GM21381 (cell line): ENCODE results near the gene CACNG7.
"Not testable (repeated sequence)": the region's sequence is repeated elsewhere in the genome, so short reads cannot be mapped to it uniquely, and the experiment has no call there.

ENCODE experiments used
- ATAC-seq: cut with Tn5 transposase; IDR thresholded peaks from one replicate; pipeline ENCODE4 v1.9.1; 2021; ENCODE audit warnings: mild to moderate bottlenecking, moderate library complexity; ENCODE audit not compliant: unreplicated experiment

Gene CACNG7

DNA sequence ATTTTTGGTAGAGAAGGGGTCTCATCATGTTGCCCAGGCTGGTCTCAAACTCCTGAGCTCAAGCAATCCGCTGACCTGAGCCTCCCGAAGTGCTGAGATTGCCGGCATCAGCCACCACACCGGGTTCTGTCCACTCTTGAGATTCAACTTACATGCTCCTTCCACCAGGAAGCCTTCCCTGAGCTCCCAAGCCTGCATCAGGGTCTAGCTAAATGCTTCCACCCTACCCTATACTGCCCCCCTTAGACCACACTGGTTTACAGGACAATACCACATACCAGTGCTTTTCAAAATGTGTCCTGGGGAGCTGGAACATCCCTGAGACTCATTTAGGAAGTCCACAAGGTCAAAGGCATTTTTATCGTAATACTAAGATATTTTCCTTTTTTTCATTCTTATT lies 38.5 kb downstream of the CACNG7 start:
- ATAC-seq: no peak

DNA sequence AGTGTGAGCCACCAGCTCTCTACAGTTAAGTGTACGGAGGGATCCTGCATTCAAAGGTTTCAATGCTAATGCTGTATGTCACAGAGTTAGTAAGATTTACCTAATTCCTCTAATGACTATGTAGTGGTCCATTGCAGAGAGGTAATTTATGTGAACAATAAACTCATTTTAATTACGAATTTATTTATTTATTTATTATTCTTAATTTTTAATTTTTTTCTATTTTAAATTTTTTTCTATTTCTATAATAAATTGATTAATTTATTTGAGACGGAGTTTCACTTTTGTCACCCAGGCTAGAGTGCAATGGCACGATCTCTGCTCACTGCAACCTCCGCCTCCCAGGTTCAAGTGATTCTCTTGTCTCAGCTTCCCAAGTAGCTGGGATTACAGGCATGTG lies 39.5 kb downstream of the CACNG7 start:
- not testable (repeated sequence) for ATAC-seq

DNA sequence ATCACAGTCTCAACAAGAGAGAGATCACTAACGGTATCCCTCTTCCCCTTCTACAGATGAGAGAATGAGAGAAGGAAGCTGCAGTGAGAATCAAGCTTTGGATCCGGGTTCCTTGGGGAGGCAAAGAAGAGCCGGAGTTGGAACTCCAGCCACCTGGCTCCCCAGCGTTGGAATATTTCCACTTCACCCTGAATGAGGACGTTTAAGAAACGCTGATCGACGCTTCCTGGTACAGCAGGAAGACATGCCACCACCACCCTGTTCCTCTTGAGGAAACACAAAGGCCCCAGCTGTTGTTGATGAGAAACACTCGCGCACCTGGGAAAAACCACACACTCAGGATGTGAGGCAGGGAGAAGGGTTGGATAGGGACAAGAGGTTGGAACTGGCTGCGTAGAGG lies 42.4 kb downstream of the CACNG7 start:
- no peak for ATAC-seq

DNA sequence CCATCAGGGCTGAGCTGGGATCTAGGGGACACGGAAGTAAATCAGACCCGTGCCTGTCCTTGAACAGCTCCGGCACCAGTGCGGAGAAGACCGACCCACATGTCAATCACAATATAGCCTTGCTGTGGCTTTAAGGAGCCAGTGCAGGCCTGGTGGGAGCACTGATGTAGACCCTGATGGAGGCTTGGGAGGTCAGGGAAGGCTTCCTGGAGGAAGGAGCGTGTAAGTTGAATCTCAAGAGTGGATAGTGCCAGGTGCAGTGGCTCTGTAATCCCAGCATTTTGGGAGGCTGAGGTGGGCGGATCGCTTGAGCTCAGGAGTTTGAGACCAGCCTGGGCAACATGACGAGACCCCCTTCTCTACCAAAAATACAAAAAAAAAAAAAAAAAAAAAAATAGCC lies 42.9 kb downstream of the CACNG7 start:
- no peak for ATAC-seq

DNA sequence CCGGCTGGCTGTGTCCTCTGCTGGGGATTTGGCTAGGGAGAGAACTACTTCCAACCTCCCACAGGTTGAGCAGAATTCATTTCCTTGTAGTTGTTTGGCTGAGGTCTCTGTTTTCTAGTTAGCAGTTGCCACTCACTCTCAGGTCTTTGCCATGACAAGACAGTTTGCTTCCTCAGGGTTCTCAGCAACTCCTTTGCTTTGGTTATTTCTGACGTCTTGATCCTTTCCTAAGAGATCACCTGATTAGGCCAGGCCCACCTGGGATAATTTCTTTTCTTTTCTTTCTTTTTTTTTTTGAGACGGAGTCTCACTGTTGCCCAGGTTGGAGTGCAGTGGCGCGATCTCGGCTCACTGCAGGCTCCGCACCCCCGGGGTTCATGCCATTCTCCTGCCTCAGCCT lies 44.3 kb downstream of the CACNG7 start:
- no peak for ATAC-seq

DNA sequence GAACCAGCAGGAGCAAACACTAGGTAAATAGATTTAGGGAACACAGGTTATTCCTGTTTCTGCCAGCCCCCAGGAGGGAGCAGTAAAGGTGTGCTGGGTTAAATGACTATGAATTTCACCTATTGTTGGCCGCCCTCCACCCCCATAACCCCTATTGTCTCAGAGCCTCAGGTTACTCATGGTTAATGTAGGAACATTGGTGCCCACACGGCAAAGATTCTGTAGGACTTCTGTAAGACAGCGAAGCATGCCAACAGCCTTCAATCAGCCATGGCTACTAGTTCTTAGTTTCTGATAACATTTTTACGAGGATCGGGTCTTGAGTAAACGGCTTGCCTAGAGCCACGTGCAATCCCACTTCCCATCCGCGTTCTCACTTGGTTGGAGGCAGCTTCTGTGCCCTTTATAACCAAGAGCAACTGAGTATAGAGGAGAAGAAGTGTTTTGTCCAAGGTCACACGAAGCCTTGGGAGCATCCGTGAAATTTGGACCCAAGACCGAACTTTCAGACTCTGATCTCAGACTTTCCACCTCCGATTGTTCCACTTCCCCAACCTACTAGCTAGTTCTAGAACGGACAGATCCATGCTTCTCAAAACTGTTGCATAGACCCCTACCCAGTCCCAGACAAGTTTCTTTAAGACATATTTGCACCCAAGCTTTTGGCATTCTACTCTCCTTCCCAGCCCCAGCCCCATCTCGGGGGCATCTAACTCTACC lies 48.5 kb downstream of the CACNG7 start:
- ATAC-seq: no peak

DNA sequence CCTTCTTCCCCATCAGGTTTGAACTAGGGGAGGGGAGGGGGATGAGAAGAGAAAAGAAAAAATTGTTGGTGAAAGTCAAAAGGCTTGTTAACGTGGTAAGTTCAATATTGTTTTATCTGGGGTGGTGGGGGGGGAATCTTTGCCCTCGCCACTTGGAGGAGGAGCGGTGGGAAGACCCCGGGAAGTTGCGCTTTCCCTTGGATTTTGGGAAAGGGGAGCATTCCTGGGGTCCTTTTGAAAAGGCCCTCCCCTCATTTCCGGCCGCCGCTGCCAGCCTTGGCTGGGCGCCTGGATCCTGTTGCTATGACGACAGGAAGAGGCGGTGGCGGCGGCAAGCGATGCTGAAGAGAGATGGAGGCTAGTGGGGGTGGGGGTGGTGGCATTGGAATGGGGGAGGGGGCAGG lies 49.1 kb downstream of the CACNG7 start:
- ATAC-seq: no peak

DNA sequence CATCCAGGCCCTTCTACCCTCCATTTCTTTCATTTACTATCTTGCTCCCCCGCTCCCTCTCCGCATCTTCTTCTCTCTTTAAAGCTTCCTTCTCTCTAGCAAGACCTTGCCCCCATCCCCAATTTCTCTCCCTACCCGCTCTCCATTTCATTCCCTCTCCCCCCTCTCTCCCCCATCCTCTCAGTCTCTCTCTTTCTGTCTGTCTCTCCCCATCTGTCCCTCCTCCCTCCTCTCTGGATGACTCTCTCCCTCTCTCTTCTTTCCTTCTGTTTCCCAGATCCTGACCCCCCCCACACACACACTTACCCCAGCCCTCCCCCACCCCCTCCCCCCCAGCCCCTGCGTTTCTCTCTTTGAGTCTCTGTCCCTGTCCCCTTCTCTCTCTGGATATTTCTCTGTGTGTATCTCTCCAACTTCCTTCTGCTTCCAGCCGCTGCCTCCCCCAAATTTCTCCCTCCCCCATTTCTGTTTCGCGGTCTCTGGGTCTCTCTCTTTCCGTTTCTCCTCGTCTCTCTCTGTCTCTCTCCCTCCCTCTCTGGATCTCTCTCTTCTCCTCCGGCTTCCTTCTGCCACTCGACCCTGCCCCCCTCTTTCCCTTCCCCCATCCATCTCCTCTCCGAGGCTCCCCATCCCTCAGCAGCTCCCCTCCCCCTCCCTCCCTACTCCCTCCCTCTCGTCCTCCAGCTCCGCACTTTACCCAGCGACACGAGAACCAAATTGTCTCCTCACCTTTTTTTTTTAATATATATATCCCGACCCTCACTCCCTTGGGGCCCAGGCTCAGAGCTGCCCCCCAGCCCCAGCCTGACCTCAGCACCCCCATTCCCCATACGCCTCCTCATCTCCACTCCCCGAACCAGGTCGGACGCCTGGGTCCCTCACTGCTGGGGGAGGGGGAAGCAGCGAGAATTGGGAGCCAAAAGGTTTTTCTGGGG lies 50.0 kb downstream of the CACNG7 start:
- ATAC-seq: no peak

DNA sequence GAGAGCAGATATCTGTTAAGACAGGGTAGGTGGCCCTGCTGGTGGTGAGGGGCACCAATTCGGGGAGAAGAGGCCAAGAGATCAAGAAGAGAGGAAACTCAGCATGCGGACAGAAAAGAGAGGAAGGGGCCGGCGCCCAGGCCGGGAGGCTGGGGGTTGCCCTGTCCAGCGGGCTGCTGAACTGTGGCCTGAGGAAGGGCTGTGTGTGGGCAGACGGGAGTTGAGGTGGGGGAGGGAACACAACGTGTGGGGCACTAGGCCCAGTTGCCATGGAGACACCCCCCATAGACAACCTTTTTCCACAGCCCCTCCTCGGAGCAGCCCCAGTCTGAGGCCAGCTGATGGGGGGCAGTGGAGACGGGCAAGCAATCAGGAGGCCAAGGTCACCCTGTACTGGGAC lies 51.1 kb downstream of the CACNG7 start:
- no peak for ATAC-seq

DNA sequence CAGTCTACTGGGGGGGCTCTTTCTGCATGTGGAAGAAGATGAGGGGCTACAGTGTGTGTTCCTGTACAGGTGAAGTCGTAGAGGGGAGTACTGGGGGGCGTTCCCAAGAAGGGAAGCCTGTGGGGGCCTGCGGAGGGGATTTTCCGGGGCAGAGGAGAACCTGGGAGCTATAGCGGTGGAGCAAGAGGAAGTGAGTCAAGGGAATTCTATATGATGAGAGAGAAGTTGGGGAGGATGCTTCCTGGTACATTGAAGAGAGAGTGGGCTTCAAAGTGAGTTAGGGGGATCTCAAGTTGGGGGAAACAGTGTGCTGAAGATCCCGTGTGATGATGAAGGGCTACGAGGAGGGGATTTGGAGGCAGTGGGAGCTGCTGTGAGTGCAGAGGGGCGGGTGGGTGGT lies 51.8 kb downstream of the CACNG7 start:
- ATAC-seq: no peak

DNA sequence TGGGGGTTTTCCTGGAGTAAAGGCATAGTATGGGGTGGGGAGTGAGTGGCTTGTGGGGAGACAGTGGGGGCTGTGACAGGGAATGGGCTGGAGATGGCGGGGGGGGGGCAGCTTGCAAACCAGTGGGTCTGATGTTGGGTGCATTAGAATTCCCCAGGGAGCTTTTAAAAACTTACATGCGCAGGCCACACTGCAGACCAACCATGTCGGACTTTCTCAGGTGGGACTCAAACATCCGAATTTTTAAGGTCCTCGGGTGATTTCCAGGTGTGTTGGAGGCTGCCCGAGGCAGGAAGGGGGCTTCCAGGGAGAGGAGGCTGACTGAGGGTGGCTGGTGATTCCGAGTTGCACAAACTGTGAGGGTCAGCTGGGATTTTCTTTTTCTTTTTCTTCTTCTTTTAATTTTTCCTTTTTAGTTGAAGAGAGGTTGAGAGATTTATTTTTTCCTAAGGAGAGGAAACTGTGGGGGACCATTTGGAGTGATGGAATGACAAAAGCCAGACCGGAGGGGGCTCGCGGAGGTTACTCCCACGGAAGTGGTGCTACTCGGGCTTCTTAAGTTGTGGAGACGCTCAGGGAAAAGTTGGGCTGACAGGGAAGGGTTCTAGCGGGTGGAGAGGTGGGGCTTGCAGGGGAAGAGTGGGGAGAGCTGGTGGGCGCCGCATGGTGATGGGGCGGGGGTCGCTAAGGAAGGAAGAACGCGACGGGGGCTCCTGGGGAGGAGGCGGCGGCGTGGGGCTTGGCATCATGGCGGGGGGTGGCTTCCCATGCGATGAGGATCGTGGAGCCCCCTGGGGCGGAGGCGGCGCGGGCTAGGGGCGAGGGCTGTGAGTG lies 52.7 kb downstream of the CACNG7 start:
- ATAC-seq: no peak

DNA sequence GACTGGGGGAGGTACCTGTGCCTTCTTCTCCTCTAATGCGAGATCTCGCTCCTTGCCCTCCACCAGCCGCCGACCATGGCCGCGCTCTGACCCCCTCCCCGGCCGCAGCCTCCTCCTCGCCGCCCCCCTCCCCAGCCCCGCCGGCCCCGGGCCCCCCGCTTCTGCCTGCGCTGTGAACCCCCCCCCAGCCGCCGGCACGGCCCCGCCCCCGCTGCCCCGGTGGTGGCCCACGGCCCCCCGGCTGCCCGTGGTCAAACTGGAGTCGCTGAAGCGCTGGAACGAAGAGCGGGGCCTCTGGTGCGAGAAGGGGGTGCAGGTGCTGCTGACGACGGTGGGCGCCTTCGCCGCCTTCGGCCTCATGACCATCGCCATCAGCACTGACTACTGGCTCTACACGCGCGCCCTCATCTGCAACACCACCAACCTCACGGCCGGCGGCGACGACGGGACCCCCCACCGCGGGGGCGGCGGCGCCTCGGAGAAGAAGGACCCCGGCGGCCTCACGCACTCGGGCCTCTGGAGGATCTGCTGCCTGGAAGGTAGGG lies 53.9 kb downstream of the CACNG7 start, which contains the start of gene CACNG8:
Gene CACNG8 (plus strand): TSS at position 51 of the 545 bp plus-strand sequence.
- ATAC-seq: no peak

DNA sequence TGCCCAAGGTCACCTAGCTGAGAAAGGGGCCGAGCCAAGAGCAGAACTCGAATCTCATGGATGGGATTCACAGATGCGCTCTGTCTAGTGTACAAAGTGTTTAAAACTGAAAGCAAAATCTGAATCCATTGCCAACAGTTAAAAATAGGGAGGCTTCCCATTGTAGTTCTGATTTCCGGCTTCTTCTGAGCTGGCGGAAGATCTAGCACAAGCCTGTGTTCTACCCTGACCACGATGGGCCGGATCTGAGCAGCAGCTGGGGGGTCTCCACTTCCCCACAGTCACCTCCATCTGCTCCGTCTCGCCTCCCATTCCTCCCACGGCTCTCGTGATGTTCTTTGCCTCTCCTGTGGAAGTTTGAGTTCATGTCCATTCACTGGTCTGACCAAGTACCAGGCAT lies 56.0 kb downstream of the CACNG7 start:
- no peak for ATAC-seq

DNA sequence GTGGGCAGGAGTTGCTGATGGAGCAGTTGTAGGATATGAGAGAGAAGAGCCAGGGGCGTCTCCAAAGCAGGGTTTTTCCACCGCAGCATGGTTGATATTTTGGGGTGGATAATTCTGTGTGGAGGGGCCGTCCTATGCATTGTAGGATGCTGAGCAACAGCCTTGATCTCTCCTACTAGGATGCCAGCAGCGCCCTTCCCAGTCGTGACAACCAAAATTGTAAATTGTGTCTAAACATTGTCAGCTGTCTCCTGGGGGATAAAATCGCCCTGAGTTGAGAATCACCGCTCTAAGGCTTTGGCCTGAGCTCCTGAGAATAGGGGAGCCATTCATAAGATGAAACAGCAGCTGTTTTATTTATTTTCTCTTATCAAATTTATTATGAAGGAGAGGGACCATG lies 57.9 kb downstream of the CACNG7 start:
- ATAC-seq: no peak

DNA sequence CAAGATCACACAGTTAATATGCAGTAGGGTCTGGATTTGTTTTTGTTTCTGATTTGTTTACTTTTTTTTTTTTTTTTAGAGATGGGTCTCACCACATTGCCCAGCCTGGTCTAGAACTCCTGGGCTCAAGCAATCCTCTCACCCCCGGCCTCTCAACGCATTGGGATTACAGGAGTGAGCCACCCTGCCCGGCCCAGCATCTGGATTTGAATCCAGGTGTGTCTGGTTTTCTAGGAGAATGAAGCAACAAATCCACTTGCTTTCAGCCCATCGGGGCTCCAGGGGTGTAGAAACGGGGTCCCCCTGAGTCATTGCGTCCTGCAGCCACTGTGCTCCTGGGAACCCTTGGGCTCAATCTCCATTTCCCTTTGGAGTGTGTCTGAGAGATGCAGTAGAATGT lies 60.3 kb downstream of the CACNG7 start:
- no peak for ATAC-seq

DNA sequence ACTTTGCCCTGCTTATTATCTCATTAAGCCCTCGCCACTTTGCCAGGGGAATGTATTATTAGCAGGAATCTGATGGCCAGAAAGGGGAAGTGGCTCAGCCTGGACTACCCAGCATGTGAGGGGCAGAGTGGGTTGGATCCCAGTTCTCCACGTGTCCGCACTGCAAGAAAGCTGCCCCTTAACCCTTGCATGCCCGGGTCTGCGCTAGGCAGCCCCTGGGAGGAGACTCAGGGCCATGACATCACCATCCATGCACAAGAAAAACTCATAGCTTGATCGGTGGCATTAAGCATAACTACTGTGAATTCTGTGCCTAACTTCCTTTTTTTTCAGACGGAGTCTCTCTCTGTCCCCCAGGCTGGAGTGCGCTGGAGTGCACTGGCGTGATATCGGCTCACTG lies 62.6 kb downstream of the CACNG7 start:
- no peak for ATAC-seq

DNA sequence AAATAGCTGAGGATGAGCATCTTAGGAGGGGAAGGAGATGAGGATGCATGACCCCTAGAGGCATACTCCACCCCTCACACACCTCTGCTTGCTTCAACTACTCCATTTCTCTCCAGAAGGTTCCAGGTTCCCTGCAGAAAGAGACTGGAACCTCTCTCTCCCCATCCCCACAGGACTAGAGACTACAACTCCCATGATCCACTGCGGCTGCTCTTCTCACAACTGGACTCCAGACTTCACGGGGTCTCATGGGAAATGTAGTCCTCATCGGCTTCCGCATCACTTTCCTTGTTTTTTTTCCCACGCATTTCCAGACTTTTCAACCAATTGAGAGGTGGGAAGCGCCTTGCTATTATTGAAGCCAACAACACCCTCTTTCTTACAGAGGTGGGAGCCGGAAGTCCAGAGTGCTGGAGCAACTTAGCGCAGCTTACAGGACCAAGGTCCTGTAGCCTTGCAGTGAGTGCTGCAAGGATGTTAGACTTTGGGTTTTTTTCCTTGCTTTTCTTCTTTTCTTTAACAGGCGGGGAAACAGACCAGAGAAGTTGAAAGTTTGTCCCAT lies 68.4 kb downstream of the CACNG7 start:
- ATAC-seq: no peak

DNA sequence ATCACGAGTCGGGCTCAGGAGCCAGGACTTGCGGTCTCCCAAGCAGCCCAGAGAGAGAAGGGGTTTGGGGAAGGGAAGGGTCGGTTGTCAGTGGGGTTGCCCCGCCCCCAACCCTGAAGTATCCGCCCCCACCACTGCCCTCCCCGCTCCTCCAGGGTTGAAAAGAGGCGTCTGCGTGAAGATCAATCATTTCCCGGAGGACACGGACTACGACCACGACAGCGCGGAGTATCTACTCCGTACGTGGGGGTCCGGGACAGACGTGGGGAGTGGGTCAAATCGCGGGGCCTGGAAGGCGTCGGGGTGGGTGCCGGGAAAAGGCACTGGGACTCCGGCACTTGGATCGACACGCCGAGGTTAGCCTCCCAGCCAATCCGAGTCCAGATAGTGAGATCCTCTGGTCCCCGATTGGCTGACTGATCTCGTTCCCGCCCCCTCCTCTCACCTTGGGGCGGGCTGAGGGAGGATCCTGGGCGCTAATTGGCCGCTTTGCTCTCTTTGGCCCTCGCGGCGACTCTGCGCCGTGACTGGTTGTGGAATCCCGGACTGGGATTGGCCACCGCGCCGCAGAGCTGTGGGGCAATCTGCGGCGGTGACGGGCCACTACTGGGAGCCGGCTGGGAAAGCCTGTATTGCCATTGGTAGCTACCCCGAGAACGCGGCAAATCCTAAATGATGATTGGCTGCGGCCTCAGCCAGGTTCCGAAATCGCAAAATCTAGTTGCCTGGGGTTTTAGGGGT lies 69.1 kb downstream of the CACNG7 start:
- no peak for ATAC-seq

DNA sequence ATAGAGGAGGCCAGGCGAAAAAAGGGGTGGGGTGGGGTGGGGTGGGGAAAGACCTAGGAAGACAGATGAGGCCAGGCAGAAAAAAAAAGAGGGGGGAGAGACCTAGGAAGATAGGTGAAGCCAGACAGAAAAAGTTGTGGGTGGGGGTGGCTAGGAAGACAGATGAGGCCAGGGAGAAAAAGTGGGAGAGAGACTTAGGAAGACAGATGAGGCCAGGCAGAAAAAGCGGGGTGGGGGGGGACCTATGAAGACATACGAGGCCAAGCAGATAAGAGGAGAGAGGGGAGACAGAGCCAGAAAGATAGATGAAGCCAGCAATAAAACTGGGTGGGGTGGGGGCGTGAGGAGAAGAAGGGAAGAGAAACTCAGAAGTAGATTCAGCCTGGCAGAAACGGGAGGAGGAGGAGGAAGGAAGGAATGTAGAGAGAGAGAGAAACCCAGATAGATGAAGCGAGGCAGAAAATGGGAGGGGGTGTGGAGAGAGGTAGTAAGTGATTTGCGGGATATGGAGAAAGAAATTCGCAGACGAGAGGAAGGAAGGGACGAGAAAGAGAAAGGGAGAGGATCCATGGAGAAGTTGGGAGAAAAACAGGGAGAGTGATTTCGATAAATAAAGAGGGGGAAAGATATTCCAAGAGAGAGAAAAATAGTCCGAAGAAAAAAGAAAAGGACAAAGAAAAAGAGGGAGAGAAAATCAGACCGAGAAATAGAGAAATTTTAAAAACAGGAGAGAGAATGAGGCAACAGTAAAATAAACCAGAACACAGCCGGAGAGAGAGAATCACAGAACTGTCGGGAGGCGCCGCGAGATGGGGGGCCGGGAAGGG lies 70.1 kb downstream of the CACNG7 start:
- ATAC-seq: no peak
